GM06990 (cell line): ENCODE results near the gene DQX1.

Experiments
- DNase-seq: peaks from one replicate; pipeline ENCODE4 v3.0.0-alpha.2; 2011; ENCODE audit not compliant: insufficient read length; ENCODE audit errors: extremely low read depth
- H3K27me3 ChIP-seq: replicated peaks from 2 replicates; pipeline ENCODE4 v1.6.0; 2011; ENCODE audit warnings: low read length; ENCODE audit not compliant: control insufficient read depth, insufficient read depth
- H3K36me3 ChIP-seq: 2 replicates; pipeline ENCODE4 v1.5.1; 2011; ENCODE audit warnings: low read length; ENCODE audit not compliant: control insufficient read depth, insufficient read depth
- H3K4me3 ChIP-seq: replicated peaks from 2 replicates; pipeline ENCODE4 v1.5.1; 2011; ENCODE audit warnings: low read depth, mild to moderate bottlenecking, control low read depth, low read length
- CTCF ChIP-seq: IDR thresholded peaks from 2 replicates; pipeline ENCODE4 v1.5.1; 2011; ENCODE audit warnings: low read length, control low read depth, mild to moderate bottlenecking, inconsistent platforms; ENCODE audit not compliant: insufficient read depth, poor library complexity, severe bottlenecking

DQX1 gene

GRCh38 chr2:74556159-74556558 lies 30.1 kb upstream of the DQX1 start:
- Histone ChIP-seq H3K36me3 (peaks cover 14% of the 10 kb centered on the region), H3K27me3 (no peaks in the 10 kb centered on the region), H3K4me3 (peak overlapping the region; percentile 83)
- DNase-seq, result no peak
- no peak for TF ChIP-seq CTCF

DNA sequence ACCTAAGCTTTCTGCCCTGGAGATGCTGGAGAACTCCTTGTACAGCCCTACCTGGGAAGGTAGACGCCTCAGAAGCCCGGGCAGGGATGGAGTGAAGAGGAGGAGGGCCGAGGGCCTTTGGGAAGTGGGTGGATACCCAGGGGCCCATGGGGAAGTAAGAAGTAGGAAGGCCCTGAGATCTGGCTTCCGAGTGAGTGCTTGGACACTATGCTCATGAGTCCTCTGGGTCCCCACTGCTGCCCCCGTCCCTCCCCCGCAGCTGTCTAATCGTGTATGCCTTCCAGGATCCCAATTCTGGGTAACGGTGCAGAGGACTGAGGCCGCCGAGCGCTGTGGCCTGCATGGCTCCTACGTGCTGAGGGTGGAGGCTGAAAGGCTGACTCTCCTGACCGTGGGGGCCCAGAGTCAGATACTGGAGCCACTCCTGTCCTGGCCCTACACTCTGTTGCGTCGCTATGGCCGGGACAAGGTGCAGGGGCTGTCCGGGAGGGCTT lies 29.6 kb upstream of the DQX1 start:
- peak overlapping the region; percentile 83 for H3K4me3 ChIP-seq
- no peak for DNase-seq
- H3K27me3 ChIP-seq, result no peaks in the 10 kb centered on the region
- peaks cover 14% of the 10 kb centered on the region for H3K36me3 ChIP-seq
- TF ChIP-seq CTCF, result no peak

- DNase-seq, result peak; percentile 76
- H3K27me3 ChIP-seq, result no peaks in the 10 kb centered on the region
- peak; percentile 9 for TF ChIP-seq CTCF
- H3K36me3 ChIP-seq, result peaks cover 14% of the 10 kb centered on the region
- peak overlapping the region; percentile 83 for H3K4me3 ChIP-seq
These were observed 28.9 kb upstream of the DQX1 start for GRCh38 chr2:74554820-74555531.

GRCh38 chr2:74553892-74554819 lies 28.1 kb upstream of the DQX1 start, which contains the start of the genes DOK1 and LOXL3:
Gene DOK1 (plus strand): TSS chr2:74554720. CDS start chr2:74554755, 35 bp downstream.
Gene LOXL3 (minus strand): TSS chr2:74553942. CDS start chr2:74552634, 1,308 bp downstream.
- no peak for TF ChIP-seq CTCF
- Histone ChIP-seq H3K36me3 (peaks cover 14% of the 10 kb centered on the region), H3K27me3 (no peaks in the 10 kb centered on the region), H3K4me3 (peak within 1 kb of the TSS; percentile 83)
- peak; percentile 87 for DNase-seq

DNA sequence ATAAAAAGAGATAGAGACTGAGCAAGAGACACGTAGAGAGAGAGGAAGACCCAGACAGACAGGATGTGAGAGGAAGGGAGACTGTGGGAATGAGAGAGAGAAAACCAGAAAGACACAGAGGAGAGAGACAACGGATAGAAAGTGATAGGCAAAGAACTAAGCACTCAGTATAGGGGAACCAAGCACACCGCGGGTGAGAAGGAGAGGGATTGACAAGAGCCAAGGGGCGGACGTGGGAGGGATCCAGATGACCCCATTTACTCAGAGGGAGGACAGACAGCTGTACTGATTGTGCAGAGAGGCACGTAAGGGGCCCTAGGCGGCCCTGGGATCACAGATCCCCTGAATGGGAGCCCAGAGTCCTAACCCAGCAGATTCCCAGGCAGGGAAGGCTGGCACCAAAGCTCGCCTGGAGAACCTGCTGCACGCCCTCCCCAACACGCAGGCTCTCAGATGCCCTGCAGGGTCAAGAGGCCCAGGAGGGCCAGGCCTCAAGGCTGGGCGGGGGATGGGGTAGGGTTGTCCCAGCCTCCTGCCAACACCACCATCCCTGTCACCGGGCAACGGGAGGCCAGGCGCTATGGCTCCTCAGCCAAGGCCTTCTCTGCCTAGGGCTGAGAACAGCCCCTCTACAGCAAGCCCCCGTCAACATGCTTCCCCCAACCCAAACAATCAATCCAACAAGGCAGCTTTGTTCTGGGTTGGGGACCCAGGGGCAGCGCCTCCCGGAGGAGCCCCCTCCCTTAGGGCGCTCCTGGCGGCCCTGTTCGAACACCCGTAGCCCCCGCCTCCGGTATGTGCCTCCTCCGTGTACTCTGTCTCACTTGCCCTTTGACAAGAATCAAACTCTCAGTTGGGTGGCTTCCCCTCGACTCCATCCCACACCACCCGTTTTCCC lies 27.1 kb upstream of the DQX1 start:
- no peaks in the 10 kb centered on the region for H3K27me3 ChIP-seq
- TF ChIP-seq CTCF, result no peak
- H3K4me3 ChIP-seq, result peak overlapping the region; percentile 83
- DNase-seq, result peak; percentile 51
- H3K36me3 ChIP-seq, result peaks cover 9% of the 10 kb centered on the region
